GM21515 (cell line): ENCODE results near the gene GIMD1.
A peak's percentile ranks its signal among the peaks of the same experiment; 100 is the strongest.
"Not testable (repeated sequence)": the region's sequence is repeated elsewhere in the genome, so short reads cannot be mapped to it uniquely, and the experiment has no call there.

Experiments used
- ATAC-seq: cut with Tn5 transposase; IDR thresholded peaks from one replicate; pipeline ENCODE4 v1.9.1; 2021; ENCODE audit not compliant: unreplicated experiment

Gene GIMD1

DNA sequence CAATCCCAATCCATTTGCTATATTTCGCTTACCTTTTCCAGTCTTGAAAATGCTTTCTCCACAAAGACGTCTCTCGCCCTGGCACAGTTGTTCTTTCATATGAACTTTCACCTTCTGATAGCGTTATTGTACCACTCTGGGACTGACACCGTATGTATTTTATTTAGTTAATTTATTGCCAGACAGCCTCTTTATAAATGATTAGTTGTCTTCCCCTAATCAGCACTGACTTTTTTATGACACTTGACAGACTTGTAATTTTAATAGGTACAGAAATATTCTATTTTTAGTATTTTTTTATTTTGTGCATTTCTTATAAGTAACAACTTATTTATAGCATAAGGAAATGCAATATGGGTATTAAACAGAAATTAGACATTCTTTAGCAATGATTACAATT, at the start of gene GIMD1:
GIMD1 (minus strand) TSS at position 101 of the 400 bp plus-strand sequence. CDS start 1,343 bp downstream, outside the sequence.
- no peak for ATAC-seq

DNA sequence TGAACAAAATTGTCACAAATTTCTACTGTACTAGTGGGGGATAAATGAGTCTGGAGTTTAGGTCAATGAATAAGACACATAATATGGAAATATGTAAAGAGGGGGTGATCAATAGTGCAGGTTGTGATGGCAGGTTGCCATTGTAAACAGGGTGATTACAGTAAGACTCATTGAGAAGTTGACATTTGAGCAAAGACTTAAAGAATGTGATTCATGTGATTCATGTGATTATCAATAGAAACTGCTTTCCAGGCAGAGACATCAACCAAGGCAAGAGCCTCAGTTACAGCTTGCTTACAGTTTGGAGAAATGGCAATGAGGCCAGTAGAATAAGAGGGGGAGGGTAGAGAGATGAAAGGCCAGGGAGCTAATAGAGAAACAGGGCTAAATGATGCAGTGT, 45.8 kb upstream of the GIMD1 start:
- no peak for ATAC-seq

DNA sequence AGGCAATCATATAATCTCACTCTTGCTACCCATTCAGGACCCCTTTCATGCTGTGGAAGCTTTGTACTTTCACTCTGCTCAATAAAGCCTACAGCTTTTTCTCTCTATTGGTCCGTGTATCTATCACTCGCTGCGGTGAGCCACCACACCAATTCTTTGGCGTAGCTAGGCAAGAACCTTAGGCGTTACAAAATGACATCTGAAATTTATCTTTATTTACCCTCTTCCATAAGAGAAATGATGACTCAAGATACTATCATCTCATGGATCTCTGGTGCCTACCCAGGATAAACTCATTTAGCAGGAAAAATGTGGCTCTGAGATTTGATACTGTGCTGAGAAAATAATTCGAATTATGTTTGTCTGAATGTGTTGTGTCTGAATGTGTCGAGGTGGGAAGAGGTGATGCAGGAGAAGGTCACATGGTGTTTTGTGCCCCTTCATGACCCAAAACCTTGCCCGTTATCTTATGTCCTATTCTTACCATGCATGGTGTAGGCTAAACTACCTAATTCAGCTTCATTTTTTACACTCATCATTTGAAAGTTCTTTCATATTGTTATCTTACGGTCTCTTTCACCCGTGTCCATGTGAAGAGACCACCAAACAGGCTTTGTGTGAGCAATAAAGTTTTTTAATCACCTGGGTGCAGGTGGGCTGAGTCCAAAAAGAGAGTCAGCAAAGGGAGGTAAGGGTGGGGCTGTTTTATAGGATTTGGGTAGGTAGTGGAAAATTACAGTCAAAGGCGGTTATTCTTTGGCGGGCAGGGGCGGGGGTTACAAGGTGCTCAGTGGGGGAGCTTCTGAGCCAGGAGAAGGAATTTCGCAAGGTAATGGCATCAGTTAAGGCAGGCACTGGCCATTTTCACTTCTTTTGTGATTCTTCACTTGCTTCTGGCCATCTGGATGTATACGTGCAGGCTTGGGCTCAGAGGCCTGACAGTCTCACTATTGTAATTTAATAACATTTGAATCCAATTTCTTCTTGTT, 41.6 kb upstream of the GIMD1 start:
- ATAC-seq, result no peak

DNA sequence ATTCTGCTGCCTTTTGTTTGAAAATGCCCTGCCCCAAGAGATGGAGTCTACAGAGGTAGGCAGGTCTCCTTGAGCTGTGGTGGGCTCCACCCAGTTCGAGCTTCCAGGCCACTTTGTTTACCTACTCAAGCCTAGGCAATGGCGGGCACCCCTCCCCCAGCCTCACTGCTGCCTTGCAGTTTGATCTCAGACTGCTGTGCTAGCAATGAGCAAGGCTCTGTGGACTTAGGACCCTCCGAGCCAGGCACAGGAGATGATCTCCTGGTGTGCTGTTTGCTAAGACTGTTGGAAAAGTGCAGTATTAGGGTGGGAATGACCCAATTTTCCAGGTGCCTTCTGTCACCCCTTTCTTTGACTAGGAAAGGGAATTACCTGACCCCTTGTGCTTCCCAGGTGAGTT, 39.4 kb upstream of the GIMD1 start:
- ATAC-seq, result not testable (repeated sequence)

DNA sequence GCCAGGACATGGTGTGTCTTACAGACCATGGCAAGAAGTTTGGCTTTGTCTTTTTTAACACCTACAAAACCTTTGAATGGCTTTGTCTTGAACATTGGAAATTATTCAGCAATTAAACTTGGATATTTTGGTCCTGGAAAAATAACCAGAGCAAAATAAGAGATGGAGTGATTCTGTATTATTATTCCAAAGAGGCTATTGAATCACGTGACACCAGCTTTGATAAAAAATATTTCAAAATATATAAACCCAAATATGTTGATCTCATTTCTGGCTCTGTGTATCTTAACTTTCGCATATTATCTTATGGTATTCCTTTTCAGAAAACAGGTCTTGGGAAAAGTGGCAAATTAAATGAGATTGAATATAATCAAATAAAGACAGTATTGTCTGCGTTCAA, 32.6 kb upstream of the GIMD1 start:
- no peak for ATAC-seq

DNA sequence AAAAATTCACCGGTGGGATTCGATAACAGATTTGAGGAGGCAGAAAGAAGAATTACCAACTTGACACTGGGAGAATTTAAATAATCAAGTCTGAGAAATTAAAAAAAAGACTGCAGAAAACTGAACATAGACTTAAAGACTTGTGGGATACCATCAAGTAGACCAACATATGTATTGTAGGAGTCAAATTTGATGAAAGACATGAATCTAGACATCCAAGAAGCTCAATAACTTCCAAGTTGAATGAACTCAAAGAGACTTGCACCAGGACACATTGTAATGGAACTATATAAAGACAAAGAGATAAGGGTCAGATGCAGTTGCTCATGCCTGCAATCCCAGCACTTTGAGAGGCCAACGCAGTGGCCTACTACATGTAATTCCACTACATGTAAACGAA, 30.3 kb upstream of the GIMD1 start:
- not testable (repeated sequence) for ATAC-seq

DNA sequence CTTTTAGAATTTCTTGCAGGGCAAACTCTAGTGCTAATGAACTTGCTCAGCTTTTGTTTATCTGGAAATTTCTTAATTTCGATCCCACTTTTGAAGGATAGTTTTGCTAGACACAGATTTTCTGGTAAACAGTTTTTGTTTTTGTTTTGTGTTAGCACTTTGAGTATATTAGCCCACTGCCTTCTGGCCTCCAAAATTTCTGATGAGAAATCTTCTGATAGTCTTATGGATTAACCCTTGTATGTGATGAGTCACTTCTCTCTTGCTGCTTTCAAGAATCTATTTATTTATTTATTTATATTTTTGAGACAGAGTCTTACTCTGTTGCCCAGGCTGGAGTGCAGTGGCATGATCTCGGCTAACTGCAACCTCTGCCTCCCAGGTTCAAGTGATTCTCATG, 27.0 kb upstream of the GIMD1 start:
- ATAC-seq, result no peak

DNA sequence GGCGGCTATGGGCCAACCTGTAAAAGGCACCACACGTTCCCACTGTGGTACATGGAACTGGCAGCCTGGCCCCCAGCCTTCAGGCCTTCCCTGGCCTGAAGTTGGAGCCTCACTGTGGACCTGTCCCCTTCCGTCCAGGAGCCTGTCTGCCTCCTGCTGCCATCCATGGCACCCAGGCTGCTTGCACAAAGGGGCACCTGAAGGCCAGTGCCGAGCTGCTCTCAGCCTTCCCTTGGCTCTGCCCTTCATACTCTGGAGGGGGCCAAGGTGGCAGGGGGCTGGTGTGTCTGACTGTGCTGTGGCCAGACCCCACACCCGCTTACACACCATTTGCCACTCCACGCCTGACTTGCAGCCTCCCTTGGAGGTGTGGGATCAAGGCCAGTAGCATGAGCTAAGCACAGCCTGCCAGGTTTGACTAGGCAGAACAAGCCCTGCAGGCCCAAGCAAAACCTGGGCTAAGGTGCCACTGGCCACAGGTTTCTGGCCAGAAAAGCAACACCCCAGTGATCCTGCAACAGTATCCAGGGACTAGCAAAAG, 17.3 kb upstream of the GIMD1 start:
- no peak for ATAC-seq

DNA sequence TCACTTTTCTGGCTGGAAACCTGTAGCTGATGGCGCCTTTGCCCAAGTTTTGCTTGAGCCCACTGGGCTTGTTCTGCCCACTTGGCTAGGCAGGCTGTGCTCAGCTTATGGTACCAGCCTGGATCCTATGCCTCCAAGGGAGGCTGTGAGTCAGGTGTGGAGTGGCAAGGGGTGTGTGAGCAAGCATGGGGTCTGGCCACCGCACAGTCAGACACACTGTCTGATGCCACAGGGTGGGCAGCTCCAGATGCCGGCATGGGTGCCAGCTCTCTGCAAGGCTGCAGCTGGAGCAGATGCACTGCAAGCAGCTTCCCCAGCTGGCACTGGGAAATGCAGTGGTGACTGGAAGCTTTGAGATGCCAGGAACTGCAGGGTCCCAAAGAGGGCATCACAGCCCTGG, 16.3 kb upstream of the GIMD1 start:
- no peak for ATAC-seq

DNA sequence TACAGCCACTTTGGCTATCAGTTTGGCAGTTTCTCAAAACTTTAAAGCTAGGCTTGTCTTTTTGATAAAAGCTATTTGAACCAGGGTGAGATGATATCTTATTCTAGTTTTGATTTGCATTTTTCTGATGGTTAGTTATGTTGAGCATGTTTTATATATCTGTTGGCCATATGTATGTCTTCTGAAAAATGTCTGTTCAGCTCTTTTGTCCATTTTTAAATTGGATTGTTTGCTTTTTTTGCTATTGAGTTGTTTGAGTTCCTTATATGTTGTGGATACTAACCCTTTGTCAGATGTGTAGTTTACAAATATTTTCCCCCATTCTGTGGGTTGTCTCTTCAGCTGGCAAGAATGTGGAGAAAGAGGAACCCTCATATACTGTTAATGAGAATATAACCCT, 11.6 kb upstream of the GIMD1 start:
- ATAC-seq, result no peak

DNA sequence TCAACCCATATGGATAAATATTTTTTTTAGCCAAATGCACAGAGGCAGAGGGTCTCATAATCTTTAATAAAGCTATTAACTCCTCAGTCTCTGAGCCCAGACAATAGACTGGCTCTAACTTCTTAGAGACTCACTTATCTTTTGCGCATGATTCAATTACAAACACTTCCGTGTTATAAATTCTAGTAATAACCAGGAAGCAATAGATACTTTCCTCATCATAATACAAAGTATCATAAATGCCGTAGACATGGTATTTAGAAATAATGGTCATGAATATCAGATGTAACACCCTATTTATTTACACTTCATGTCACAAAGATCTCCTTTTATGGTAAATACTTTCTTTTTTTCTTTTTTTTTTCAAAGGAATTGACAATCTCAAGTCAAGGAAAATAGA, 4.4 kb upstream of the GIMD1 start:
- no peak for ATAC-seq

DNA sequence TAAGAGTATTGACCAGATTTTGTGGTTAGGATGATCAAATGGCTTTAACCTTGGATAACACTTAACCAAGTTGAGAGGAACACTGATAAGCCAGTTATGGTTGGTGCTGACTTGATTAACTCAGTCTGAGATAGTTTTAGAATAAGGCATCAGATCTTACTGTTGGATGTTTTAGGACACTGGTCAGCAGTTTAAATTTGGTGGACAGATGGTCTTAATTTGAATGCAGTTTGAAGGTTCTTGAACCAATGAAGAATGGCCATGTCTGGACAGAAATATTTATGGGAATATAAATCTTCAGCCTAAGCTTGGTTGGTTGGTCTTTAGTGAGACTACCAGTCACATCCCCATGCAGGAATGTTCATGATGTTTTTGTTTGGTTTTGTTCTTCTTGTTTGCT, 2.6 kb upstream of the GIMD1 start:
- ATAC-seq, result no peak

DNA sequence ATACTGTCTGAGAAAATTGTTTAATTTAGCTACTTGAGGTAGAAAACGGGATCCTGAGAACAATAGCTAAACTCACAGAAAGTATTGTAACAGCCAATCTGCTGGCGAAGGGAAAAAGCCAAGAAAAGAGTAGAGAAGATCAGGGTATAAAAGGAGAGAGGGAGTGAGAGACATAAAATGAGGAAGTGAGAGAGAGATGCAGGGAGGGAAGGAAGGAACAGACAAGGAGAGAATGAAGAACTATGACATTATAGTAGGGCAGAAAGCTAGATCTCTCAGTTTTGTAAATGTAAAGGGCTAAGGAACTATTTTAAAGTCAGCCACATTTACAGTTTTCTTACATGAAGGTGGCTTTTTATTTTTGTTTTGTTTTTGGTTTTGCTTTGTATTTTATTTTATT, 1.6 kb upstream of the GIMD1 start:
- no peak for ATAC-seq

DNA sequence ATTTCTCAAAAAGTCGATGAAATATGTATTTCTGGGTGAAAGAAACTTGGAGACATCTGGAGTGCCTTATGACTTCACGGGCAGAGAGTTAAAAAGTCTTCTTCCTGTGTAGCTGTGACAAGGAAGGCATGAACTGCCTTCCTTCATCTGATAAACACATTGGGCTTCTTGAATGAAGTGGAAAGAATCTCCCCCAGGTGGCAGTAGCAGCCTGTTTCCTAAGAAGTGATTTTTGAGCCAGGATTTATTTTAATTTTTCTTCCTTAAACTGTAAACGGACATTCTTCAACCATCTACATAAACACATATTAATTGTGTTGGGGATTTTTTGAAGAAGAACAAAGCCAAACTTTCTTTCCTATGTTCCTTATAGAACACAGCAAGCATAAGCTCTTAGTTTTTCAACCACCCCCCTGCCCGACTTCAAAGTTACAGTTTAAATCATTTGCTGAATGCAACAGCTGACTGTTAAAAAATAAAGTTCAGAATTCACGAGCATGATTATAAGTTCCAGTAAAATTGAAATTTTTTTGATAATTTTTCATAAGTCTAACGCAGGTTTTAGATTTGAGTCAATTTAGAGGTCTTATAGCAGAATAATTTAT, 980 bp upstream of the GIMD1 start:
- peak; percentile 67 for ATAC-seq

DNA sequence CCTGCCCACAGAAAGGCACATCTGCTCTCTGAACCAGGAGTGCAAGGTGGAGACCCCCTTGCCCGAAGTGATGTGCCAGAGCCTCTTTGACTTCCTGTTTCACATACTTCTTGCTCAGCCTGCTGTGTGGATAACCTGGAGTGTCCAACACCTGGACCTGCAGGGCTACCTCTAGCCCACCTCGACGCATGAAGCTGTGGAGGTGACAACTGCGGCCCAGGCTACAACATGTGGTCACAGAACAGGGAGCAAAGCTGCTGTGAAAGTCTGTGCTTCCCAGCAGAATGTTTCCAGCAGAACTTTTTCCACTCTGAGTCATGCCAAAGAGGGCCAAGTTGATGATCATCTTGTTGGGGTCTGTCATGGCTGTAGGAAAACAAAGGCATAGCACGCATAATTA, 1.5 kb downstream of the GIMD1 start:
- ATAC-seq, result no peak

DNA sequence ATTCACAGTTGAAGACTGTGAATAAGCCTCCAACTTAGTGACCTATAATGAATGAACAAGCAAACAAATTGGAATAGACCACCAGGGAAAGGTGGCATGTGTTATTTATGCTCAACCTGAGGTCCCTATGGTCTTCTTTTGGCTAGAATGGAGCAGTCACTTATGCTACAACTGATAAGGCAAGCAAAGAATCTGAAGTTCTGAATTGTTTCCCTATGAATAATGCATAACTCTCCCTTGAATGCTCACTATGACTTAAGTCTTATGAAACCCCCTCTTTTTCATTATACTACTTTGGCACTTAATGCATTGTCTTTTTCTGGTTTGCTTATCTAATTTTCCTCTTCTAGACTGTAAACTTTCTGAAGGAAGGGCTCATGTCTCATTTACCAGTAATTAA, 2.6 kb downstream of the GIMD1 start:
- ATAC-seq, result no peak

DNA sequence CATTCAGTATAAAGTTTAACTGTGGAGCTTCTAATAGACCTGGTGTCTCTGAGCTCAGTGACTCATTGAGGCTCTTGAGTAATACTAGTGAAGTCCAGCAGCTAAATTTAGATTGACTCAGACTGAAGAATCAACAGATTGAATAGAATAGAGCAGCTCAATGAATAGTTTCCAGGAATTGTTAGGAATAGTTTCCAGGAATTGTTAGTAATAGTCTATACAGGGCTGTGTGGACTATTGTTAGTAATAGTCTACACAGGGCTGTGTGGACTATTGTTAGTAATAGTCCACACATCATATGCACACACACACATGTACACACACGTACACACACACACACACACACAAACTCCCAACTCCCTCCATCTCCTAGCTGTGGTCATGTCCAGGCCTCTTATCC, 3.0 kb downstream of the GIMD1 start:
- no peak for ATAC-seq

DNA sequence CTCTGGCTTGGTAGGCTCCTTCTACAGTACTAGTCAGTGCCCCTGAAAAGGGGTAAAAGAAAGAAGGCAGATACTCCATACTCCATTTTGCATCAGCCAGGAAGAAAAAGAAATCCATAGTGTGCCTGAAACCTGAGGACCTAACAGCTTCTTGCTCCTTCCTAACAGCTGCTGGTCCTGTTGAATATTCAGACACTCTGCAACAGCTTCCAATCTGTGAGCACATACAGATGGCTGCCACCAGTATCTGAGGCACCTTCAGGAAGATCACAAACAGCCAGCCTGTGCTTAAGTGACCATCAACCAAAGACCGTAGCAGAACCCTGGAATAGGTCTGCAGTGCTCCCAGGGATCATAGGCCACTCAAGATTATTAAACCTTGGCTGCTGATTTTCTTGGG, 4.3 kb downstream of the GIMD1 start:
- no peak for ATAC-seq

DNA sequence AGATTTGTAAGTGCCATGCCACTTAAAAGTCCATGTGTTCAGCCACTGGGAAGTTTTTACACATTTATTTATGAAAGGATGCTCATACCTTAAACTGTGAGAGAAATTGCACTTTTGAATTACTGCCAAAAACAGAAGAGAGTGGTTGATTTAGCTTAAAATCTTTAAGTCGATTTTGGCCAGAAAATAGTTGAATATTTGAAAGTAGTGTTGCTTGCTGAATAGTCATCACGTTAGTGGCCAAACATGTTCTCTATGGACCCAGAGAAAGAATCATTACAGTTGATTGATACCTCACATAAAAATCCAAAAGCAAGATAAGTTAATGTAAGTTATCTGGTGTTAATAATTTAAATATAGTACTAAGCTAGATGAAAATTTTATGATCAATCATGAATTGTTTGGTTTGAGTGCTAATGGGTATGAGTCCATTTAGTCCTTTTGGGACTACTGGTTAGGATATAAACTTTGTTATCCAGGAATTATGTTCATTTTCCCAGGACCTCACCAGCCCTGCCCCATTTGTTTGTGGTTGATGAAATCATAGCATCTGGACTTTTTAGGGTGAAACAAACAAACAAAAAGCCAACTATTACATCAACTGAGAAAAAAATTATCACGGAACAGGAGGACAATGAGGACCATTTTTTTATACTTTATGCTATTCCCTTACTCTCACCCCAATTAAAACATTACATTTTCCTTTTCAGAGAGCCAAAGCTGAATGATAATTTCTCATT, 6.3 kb downstream of the GIMD1 start:
- ATAC-seq, result no peak

DNA sequence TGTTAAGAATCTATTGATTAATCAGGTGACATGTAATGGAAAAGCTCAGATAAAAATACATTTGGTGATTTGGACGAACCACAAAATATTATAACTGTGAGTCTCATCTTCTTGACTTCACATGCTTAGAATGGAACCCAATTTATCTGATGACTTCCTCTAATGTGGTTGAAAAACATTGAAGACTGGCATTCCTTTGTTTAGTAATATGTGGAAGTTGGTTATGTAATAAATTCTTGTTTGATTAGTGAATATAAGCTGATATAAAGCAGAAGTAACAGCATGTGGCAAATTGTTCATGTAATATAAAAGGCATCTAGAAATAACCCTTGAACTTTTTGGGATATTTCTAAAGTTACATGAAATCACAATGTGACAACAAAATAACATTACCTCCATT, 9.7 kb downstream of the GIMD1 start:
- no peak for ATAC-seq

DNA sequence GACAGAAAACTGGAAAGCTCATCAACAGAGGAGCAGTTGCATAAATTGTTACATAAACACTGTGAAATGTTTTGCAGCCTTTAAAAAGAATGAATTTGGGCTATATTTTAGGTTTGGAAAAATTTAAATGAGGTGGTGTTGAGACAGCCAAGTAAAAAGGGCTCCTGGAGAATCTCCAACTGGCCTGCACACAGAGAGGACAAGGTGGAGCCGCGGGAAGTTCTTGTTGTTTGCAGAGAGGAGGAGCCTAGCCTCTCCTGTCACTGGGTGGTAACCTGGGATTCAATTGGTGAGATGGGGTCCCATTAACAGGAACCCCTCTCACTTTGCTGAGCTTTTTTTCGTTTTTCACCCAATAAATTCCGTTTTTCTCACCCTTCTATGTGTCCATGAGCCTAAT, 13.4 kb downstream of the GIMD1 start:
- no peak for ATAC-seq
